Adipocyte (in vitro differentiated cells): ENCODE data around the gene LAMA2.

ENCODE experiments used
- DNase-seq: peaks from one replicate; pipeline ENCODE4 v3.0.0-alpha.2; 2015; ENCODE audit warnings: low read depth
- H3K27me3 ChIP-seq: replicated peaks from 2 replicates; pipeline ENCODE4 v1.7.0; 2013; ENCODE audit warnings: mild to moderate bottlenecking, low read length, moderate library complexity; ENCODE audit not compliant: control insufficient read depth, insufficient read depth
- H3K36me3 ChIP-seq: 2 replicates; pipeline ENCODE4 v1.7.0; 2013; ENCODE audit warnings: low read length, mild to moderate bottlenecking, moderate library complexity; ENCODE audit not compliant: control insufficient read depth, insufficient read depth, severe bottlenecking
- H3K4me1 ChIP-seq: 2 replicates; pipeline ENCODE4 v1.7.0; 2013; ENCODE audit warnings: mild to moderate bottlenecking, low read length, moderate library complexity; ENCODE audit not compliant: control insufficient read depth, insufficient read depth
- H3K4me3 ChIP-seq: 2 replicates; pipeline ENCODE4 v1.7.0; 2013; ENCODE audit warnings: mild to moderate bottlenecking, low read length, moderate library complexity
- H3K9ac ChIP-seq: 2 replicates; pipeline ENCODE4 v1.7.0; 2013; ENCODE audit warnings: mild to moderate bottlenecking, low read length, moderate library complexity
- H3K9me3 ChIP-seq: 2 replicates; pipeline ENCODE4 v1.7.0; 2013; ENCODE audit warnings: mild to moderate bottlenecking, low read length, moderate library complexity; ENCODE audit not compliant: control insufficient read depth

The LAMA2 gene

DNA sequence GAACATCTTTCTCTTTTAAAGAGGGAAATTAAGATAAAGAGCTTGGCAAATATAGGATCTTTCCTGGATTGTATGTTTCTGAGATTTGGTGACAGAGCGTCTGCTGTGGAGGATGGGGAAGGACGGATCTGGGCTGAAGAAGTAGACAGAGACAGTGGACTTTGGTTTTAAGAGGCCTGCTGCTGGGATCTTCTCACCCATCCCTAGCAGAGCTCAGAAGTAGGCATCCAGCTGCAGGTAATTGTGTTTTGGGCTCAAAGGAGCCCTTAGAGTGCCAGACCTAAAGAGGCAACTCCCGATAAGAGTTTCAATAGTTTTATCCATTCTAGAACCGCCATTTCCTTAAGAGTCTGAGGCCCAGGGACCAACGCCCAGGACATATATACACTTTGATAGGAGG is 20.8 kb downstream of the LAMA2 start:
- Histone ChIP-seq H3K36me3 (peaks cover 9% of the 10 kb centered on the region), H3K27me3 (no peaks in the 10 kb centered on the region), H3K4me3 (no peak overlapping the region), H3K9ac (no peak overlapping the region), H3K4me1 (peaks cover 12% of the 10 kb centered on the region), H3K9me3 (no peaks in the 10 kb centered on the region)
- no peak for DNase-seq

- peaks cover 12% of the 10 kb centered on the region for H3K4me1 ChIP-seq
Observed at GRCh38 chr6:128914051-128914450, 31.1 kb downstream of the LAMA2 start.

GRCh38 chr6:128918886-128919285 is 35.9 kb downstream of the LAMA2 start:
- Histone ChIP-seq H3K27me3 (no peaks in the 10 kb centered on the region), H3K9me3 (no peaks in the 10 kb centered on the region), H3K4me3 (no peak overlapping the region), H3K36me3 (peaks cover 10% of the 10 kb centered on the region), H3K4me1 (peaks cover 13% of the 10 kb centered on the region), H3K9ac (no peak overlapping the region)
- no peak for DNase-seq

More at GRCh38 chr6:128914051-128914450, 31.1 kb downstream of the LAMA2 start:
- no peak overlapping the region for H3K4me3 ChIP-seq
- H3K27me3 ChIP-seq = no peaks in the 10 kb centered on the region
- no peaks in the 10 kb centered on the region for H3K9me3 ChIP-seq
- H3K9ac ChIP-seq = no peak overlapping the region
- DNase-seq = no peak
- peaks cover 9% of the 10 kb centered on the region for H3K36me3 ChIP-seq

GRCh38 chr6:128919412-128920180 is 36.7 kb downstream of the LAMA2 start:
- H3K4me3 ChIP-seq = no peak overlapping the region
- no peak overlapping the region for H3K9ac ChIP-seq

GRCh38 chr6:128925765-128926164 is 42.8 kb downstream of the LAMA2 start:
- H3K4me3 ChIP-seq = no peak overlapping the region
- DNase-seq = no peak
- no peaks in the 10 kb centered on the region for H3K27me3 ChIP-seq
- H3K36me3 ChIP-seq = peaks cover 36% of the 10 kb centered on the region
- H3K9me3 ChIP-seq = no peaks in the 10 kb centered on the region
- no peaks in the 10 kb centered on the region for H3K4me1 ChIP-seq
- no peak overlapping the region for H3K9ac ChIP-seq

More at GRCh38 chr6:128919412-128920180, 36.7 kb downstream of the LAMA2 start:
- no peaks in the 10 kb centered on the region for H3K27me3 ChIP-seq
- H3K4me1 ChIP-seq = peaks cover 12% of the 10 kb centered on the region
- peak; percentile 14 for DNase-seq
- no peaks in the 10 kb centered on the region for H3K9me3 ChIP-seq
- H3K36me3 ChIP-seq = peaks cover 10% of the 10 kb centered on the region

GRCh38 chr6:128929869-128930268 is 46.9 kb downstream of the LAMA2 start:
- Histone ChIP-seq H3K9ac (no peak overlapping the region), H3K4me1 (no peaks in the 10 kb centered on the region), H3K4me3 (no peak overlapping the region), H3K9me3 (no peaks in the 10 kb centered on the region), H3K36me3 (peaks cover 29% of the 10 kb centered on the region), H3K27me3 (no peaks in the 10 kb centered on the region)
- DNase-seq = no peak

DNA sequence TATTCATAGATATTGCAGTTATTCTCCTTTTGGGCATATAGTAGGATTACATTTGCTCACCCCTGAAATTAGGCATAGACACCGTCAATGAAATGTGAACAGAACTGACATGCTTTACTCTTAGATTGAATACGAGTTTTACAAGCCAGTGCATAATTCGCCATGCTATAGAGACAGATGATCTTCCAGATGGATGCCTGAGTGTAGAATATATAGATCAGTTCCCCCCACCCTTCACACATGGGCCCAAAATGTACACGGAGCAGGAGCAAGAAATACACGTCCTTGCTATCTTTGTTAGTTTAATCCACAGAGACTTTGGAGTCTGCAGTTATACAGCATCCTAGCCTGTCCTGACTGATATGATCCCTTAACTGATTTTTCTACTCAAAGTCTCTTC is 47.4 kb downstream of the LAMA2 start:
- Histone ChIP-seq H3K4me1 (no peaks in the 10 kb centered on the region), H3K9me3 (no peaks in the 10 kb centered on the region), H3K4me3 (no peak overlapping the region), H3K36me3 (peaks cover 27% of the 10 kb centered on the region), H3K27me3 (no peaks in the 10 kb centered on the region), H3K9ac (no peak overlapping the region)
- DNase-seq = no peak

DNA sequence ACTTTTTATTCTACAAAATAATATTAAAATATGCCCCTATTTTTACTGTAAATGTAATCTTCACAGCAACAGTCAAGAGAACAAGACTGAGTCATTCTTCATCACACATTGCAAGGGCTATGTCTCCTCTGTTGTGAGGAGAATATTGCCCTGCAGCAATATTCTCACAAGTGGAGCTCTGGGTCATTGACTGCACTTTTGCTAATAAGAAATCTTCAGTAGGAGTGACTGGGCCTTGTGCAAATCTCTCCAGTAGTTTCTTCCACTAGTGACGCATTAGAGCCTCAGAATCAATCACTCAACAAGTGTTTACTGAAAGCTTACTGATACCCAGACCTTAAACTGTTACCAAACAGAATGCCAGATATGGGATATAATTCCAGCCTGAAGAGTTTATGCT is 49.1 kb downstream of the LAMA2 start:
- H3K4me1 ChIP-seq = no peaks in the 10 kb centered on the region
- no peaks in the 10 kb centered on the region for H3K27me3 ChIP-seq
- peak; percentile 76 for DNase-seq
- H3K4me3 ChIP-seq = no peak overlapping the region
- H3K9ac ChIP-seq = no peak overlapping the region
- H3K36me3 ChIP-seq = peaks cover 27% of the 10 kb centered on the region
- peaks cover 2% of the 10 kb centered on the region for H3K9me3 ChIP-seq

DNA sequence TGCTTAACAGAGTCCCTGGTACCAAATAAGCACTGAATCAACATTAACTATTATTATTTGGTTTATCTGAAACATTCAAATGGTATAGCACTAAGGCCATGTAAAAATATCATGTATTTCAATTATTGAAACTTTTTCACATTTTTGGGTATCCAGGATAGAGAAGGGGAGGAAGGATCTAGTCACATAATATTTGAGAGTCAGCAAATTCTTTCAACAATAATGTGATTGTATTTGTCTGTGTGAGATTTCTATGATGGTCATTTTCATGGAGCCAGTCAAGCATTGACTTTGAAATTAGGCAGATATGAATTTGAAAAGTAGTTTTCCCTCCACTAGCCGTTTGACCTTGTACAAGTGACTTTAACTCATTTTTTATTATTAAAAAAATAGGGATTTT is 67.9 kb downstream of the LAMA2 start:
- DNase-seq = no peak
- H3K4me1 ChIP-seq = peaks cover 6% of the 10 kb centered on the region
- no peaks in the 10 kb centered on the region for H3K27me3 ChIP-seq
- H3K9ac ChIP-seq = no peak overlapping the region
- H3K4me3 ChIP-seq = no peak overlapping the region
- no peaks in the 10 kb centered on the region for H3K9me3 ChIP-seq
- no peaks in the 10 kb centered on the region for H3K36me3 ChIP-seq

DNA sequence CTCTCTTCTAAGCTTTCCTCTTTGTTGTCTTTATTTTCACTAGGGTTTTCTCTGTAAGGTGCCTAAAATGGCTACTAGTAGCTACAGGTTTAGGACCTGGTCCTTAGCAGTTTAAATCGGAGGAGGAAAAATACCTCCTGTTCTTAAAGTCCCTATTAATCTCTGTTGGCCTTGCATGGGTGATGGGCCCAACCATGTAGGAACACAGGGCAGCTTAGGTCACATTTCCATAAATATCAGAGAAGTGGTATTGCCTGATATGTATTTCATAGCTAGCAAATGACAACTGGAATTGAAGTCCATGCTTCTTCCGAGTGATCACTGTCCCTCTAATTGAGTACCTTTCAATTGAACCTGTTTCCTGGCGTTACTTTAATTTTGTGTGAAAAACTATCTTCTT is 70.0 kb downstream of the LAMA2 start:
- DNase-seq = no peak
- Histone ChIP-seq H3K9ac (no peak overlapping the region), H3K36me3 (no peaks in the 10 kb centered on the region), H3K4me3 (no peak overlapping the region), H3K4me1 (peaks cover 6% of the 10 kb centered on the region), H3K27me3 (no peaks in the 10 kb centered on the region), H3K9me3 (no peaks in the 10 kb centered on the region)

- no peaks in the 10 kb centered on the region for H3K9me3 ChIP-seq
- DNase-seq = peak; percentile 16
- H3K4me3 ChIP-seq = no peak overlapping the region
- H3K27me3 ChIP-seq = no peaks in the 10 kb centered on the region
- no peaks in the 10 kb centered on the region for H3K36me3 ChIP-seq
- H3K9ac ChIP-seq = no peak overlapping the region
- H3K4me1 ChIP-seq = peaks cover 6% of the 10 kb centered on the region
Observed at GRCh38 chr6:128954308-128955043, 71.5 kb downstream of the LAMA2 start.
